GM19324 (cell line): ENCODE measurements around the gene LRP1B.
A peak's percentile ranks its signal among the peaks of the same experiment; 100 is the strongest.

ENCODE experiments used
- ATAC-seq: cut with Tn5 transposase; IDR thresholded peaks from one replicate; pipeline ENCODE4 v1.9.1; 2021; ENCODE audit warnings: mild to moderate bottlenecking, moderate library complexity; ENCODE audit not compliant: unreplicated experiment, low FRiP score

Gene LRP1B

GRCh38 chr2:141529659-141530058 lies 601.2 kb downstream of the LRP1B start:
- no peak for ATAC-seq

- no peak for ATAC-seq
Measured at GRCh38 chr2:141528990-141529389, 601.8 kb downstream of the LRP1B start.

- ATAC-seq, result no peak
Measured at GRCh38 chr2:141526760-141527159, 604.1 kb downstream of the LRP1B start.

- ATAC-seq, result no peak
Measured at GRCh38 chr2:141524777-141525176, 606.0 kb downstream of the LRP1B start.

- ATAC-seq, result no peak
Measured at GRCh38 chr2:141523199-141523598, 607.6 kb downstream of the LRP1B start.

- no peak for ATAC-seq
Measured at GRCh38 chr2:141522702-141523101, 608.1 kb downstream of the LRP1B start.

GRCh38 chr2:141522048-141522447 lies 608.8 kb downstream of the LRP1B start:
- ATAC-seq, result no peak

- ATAC-seq, result no peak
Measured at GRCh38 chr2:141519906-141520305, 610.9 kb downstream of the LRP1B start.

GRCh38 chr2:141517852-141518421 lies 612.9 kb downstream of the LRP1B start:
- no peak for ATAC-seq

- no peak for ATAC-seq
Measured at GRCh38 chr2:141517180-141517851, 613.5 kb downstream of the LRP1B start.

GRCh38 chr2:141515931-141516330 lies 614.9 kb downstream of the LRP1B start:
- ATAC-seq, result no peak

GRCh38 chr2:141513853-141514252 lies 617.0 kb downstream of the LRP1B start:
- ATAC-seq, result peak; percentile 63

- ATAC-seq, result no peak
Measured at GRCh38 chr2:141508806-141509595, 621.8 kb downstream of the LRP1B start.

- ATAC-seq, result no peak
Measured at GRCh38 chr2:141508086-141508752, 622.6 kb downstream of the LRP1B start.

- no peak for ATAC-seq
Measured at GRCh38 chr2:141506135-141506534, 624.7 kb downstream of the LRP1B start.

GRCh38 chr2:141501752-141502151 lies 629.1 kb downstream of the LRP1B start:
- ATAC-seq, result no peak

- no peak for ATAC-seq
Measured at GRCh38 chr2:141499123-141499522, 631.7 kb downstream of the LRP1B start.

GRCh38 chr2:141498561-141498960 lies 632.3 kb downstream of the LRP1B start:
- ATAC-seq, result no peak

- no peak for ATAC-seq
Measured at GRCh38 chr2:141497272-141497671, 633.5 kb downstream of the LRP1B start.

GRCh38 chr2:141496810-141497209 lies 634.0 kb downstream of the LRP1B start:
- ATAC-seq, result no peak

GRCh38 chr2:141493936-141494335 lies 636.9 kb downstream of the LRP1B start:
- no peak for ATAC-seq
